ENCODE measurements around the gene THY1. TPM values are rescaled to one million over a fixed set of nuclear protein-coding genes. Genes with fewer than 3 reads are reported as not detected.
"Not testable (repeated sequence)": the region's sequence is repeated elsewhere in the genome, so short reads cannot be mapped to it uniquely, and the experiment has no call there.

Gene THY1
- total RNA-seq, 1 donor from 2014 or later, result 19.0 TPM

- H3K27me3 Mint-ChIP-seq, result no peaks in the 10 kb centered on the region
- no peak overlapping the region for H3K27ac Mint-ChIP-seq
- no peak for DNase-seq (ENCODE audit: extremely low spot score, unreplicated experiment)
- no peaks in the 10 kb centered on the region for H3K36me3 Mint-ChIP-seq
- no peaks in the 10 kb centered on the region for H3K4me1 Mint-ChIP-seq (ENCODE audit: unreplicated experiment)
- H3K9me3 Mint-ChIP-seq, result no peaks in the 10 kb centered on the region
- TF ChIP-seq CTCF (conservative IDR thresholded peaks at IDR 0.05), result peak; percentile 61
- H3K4me3 Mint-ChIP-seq, result no peak overlapping the region
Observed at GRCh38 chr11:119389611-119390254, 33.2 kb downstream of the THY1 start.

GRCh38 chr11:119388103-119388502, 34.9 kb downstream of the THY1 start:
- no peaks in the 10 kb centered on the region for H3K36me3 Mint-ChIP-seq
- H3K4me1 Mint-ChIP-seq (ENCODE audit: unreplicated experiment), result no peaks in the 10 kb centered on the region
- no peaks in the 10 kb centered on the region for H3K27me3 Mint-ChIP-seq
- no peak overlapping the region for H3K27ac Mint-ChIP-seq
- no peak for DNase-seq (ENCODE audit: extremely low spot score, unreplicated experiment)
- no peaks in the 10 kb centered on the region for H3K9me3 Mint-ChIP-seq
- H3K4me3 Mint-ChIP-seq, result no peak overlapping the region
- no peak for TF ChIP-seq CTCF (conservative IDR thresholded peaks at IDR 0.05)

- no peaks in the 10 kb centered on the region for H3K36me3 Mint-ChIP-seq
- no peaks in the 10 kb centered on the region for H3K9me3 Mint-ChIP-seq
- peaks cover 1% of the 10 kb centered on the region for H3K4me1 Mint-ChIP-seq (ENCODE audit: unreplicated experiment)
- H3K4me3 Mint-ChIP-seq, result no peak overlapping the region
- TF ChIP-seq CTCF (conservative IDR thresholded peaks at IDR 0.05), result no peak
- H3K27me3 Mint-ChIP-seq, result peaks cover 3% of the 10 kb centered on the region
- DNase-seq (ENCODE audit: extremely low spot score, unreplicated experiment), result no peak
- no peak overlapping the region for H3K27ac Mint-ChIP-seq
Observed at GRCh38 chr11:119384332-119384731, 38.6 kb downstream of the THY1 start.

- not testable (repeated sequence) for H3K27me3 Mint-ChIP-seq; H3K4me3 Mint-ChIP-seq; H3K36me3 Mint-ChIP-seq; H3K9me3 Mint-ChIP-seq; DNase-seq (ENCODE audit: extremely low spot score, unreplicated experiment); H3K27ac Mint-ChIP-seq
- H3K4me1 Mint-ChIP-seq (ENCODE audit: unreplicated experiment), result peaks cover 11% of the 10 kb centered on the region
Observed at GRCh38 chr11:119382513-119382912, 40.5 kb downstream of the THY1 start.

GRCh38 chr11:119382101-119382500, 40.9 kb downstream of the THY1 start:
- Mint-ChIP-seq H3K27me3 (peaks cover 7% of the 10 kb centered on the region), H3K4me1 (ENCODE audit: unreplicated experiment) (peaks cover 11% of the 10 kb centered on the region), H3K36me3 (no peaks in the 10 kb centered on the region), H3K4me3 (no peak overlapping the region), H3K9me3 (no peaks in the 10 kb centered on the region), H3K27ac (no peak overlapping the region)
- TF ChIP-seq CTCF (conservative IDR thresholded peaks at IDR 0.05), result no peak
- no peak for DNase-seq (ENCODE audit: extremely low spot score, unreplicated experiment)

GRCh38 chr11:119381181-119381988, 41.6 kb downstream of the THY1 start, which contains the start of gene USP2:
TSS of gene USP2 (minus strand) at chr11:119381690. CDS start at chr11:119373480, 8,210 bp downstream.
- Mint-ChIP-seq H3K36me3 (no peaks in the 10 kb centered on the region), H3K27me3 (peaks cover 7% of the 10 kb centered on the region), H3K4me1 (ENCODE audit: unreplicated experiment) (peaks cover 15% of the 10 kb centered on the region), H3K9me3 (no peaks in the 10 kb centered on the region), H3K27ac (no peak within 1 kb of the TSS), H3K4me3 (no peak within 1 kb of the TSS)
- peak; percentile 97 for DNase-seq (ENCODE audit: extremely low spot score, unreplicated experiment)
- peak; percentile 89 for TF ChIP-seq CTCF (conservative IDR thresholded peaks at IDR 0.05)
